ENCODE results near the gene RABGAP1L. TPM values are rescaled to one million over a fixed set of nuclear protein-coding genes. Genes with fewer than 3 reads are reported as not detected.

RABGAP1L gene
- total and polyA plus RNA-seq, 4 donors = 4.8 to 53.5 (median 18.8) TPM

- Histone ChIP-seq H3K27ac (ENCODE audit: low read depth in 1 of 2, low read length in 2 of 2) (no peak overlapping the region), H3K36me3 (ENCODE audit: control insufficient read depth in 4 of 4, insufficient read depth in 3 of 4, low read depth in 1 of 4, low read length in 3 of 4) (no peaks in the 10 kb centered on the region), H3K4me1 (ENCODE audit: control insufficient read depth in 4 of 4, insufficient read depth in 4 of 4, low read length in 3 of 4) (no peaks in the 10 kb centered on the region), H3K27me3 (ENCODE audit: control insufficient read depth in 4 of 4, insufficient read depth in 4 of 4, low read length in 3 of 4) (no peaks in the 10 kb centered on the region), H3K9me3 (ENCODE audit: control insufficient read depth in 4 of 4, low read length in 3 of 4) (no peaks in the 10 kb centered on the region), H3K4me3 (ENCODE audit: low read depth in 1 of 3, low read length in 3 of 3) (no peak overlapping the region), H3K9ac (ENCODE audit: low read depth in 1 of 2, low read length in 2 of 2) (no peak overlapping the region)
- 97% methylated on average over 1 of the region's 1 CpG for WGBS
- no peak for TF ChIP-seq MAX (IDR thresholded peaks at IDR 0.05)
- no peak for TF ChIP-seq HNF4A (conservative IDR thresholded peaks at IDR 0.05)
- no peak for TF ChIP-seq GABPA (IDR thresholded peaks at IDR 0.05 in 1 of 2, conservative IDR thresholded peaks at IDR 0.05 in 1 of 2)
- no peak for TF ChIP-seq EGR1 (IDR thresholded peaks at IDR 0.05; ENCODE audit: low read depth in 2 of 2)
- no peak for TF ChIP-seq RXRA (IDR thresholded peaks at IDR 0.05)
- no peak for TF ChIP-seq JUND (IDR thresholded peaks at IDR 0.05)
- no peak for TF ChIP-seq FOXA1 (IDR thresholded peaks at IDR 0.05)
- no peak for TF ChIP-seq TAF1 (conservative IDR thresholded peaks at IDR 0.05)
- TF ChIP-seq HNF4G (IDR thresholded peaks at IDR 0.05) = no peak
- no peak for TF ChIP-seq YY1 (IDR thresholded peaks at IDR 0.05)
- no peak for TF ChIP-seq NR2F2 (IDR thresholded peaks at IDR 0.05)
- no peak for TF ChIP-seq ZBTB33 (IDR thresholded peaks at IDR 0.05)
- TF ChIP-seq FOXA2 (IDR thresholded peaks at IDR 0.05) = no peak
- no peak for TF ChIP-seq RAD21 (IDR thresholded peaks at IDR 0.05)
- no peak for TF ChIP-seq REST (IDR thresholded peaks at IDR 0.05)
- no peak for TF ChIP-seq CTCF (IDR thresholded peaks at IDR 0.05; ENCODE audit: low read depth, low read length, missing input control)
- TF ChIP-seq SP1 (IDR thresholded peaks at IDR 0.05) = no peak
- no peak for TF ChIP-seq ATF3 (IDR thresholded peaks at IDR 0.05)
- no peak for DNase-seq (ENCODE audit: low spot score)
Measured at GRCh38 chr1:174839211-174839610, 679.9 kb downstream of the RABGAP1L start.

Measured in liver (tissue), 9 donors.